ENCODE data around the gene GNRH2. TPM values are rescaled to one million over a fixed set of nuclear protein-coding genes. Genes with fewer than 3 reads are reported as not detected.

The GNRH2 gene
- total RNA-seq, 2 donors from 2014 or later, result 2.5 TPM; not detected in 1

DNA sequence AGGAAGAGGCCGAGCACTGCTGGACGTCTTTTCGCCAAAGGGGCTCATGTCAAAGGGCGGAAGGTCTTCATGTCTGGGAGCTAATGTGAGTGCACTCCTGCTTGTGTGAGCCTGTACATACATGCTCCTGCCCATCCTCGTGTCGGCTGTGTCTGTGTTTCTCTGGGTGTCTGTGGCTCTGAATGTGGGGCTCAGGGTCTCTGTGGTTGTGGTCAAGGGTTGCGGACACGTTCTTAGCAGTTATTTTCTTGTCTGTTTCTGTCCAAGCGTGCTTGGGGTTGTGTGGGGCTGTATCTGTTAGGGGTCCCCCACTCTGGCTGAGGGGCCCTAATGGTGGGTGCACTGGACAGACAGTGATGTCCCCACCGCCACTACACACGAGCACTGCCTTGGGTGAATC, 38.2 kb downstream of the GNRH2 start:
- Mint-ChIP-seq H3K4me3 (peak overlapping the region; percentile 48), H3K36me3 (ENCODE audit: low read depth) (no peaks in the 10 kb centered on the region), H3K27ac (no peak overlapping the region), H3K9me3 (no peaks in the 10 kb centered on the region), H3K27me3 (ENCODE audit: insufficient read depth) (peaks cover 74% of the 10 kb centered on the region), H3K4me1 (no peaks in the 10 kb centered on the region)
- Histone ChIP-seq H3K4me1 (ENCODE audit: control insufficient read depth, insufficient read depth, low read length) (no peaks in the 10 kb centered on the region), H3K36me3 (ENCODE audit: control insufficient read depth, insufficient read depth, low read length) (no peaks in the 10 kb centered on the region), H3K27ac (ENCODE audit: low read depth, low read length) (no peak overlapping the region), H3K27me3 (ENCODE audit: control insufficient read depth, insufficient read depth, low read length, poor library complexity, severe bottlenecking) (peaks cover 67% of the 10 kb centered on the region), H3K4me3 (ENCODE audit: low read length) (no peak overlapping the region), H3K9ac (ENCODE audit: extremely low read depth, low read length, poor library complexity, severe bottlenecking) (no peak overlapping the region), H3K9me3 (ENCODE audit: control insufficient read depth, low read length) (no peaks in the 10 kb centered on the region)
- DNase-seq, result no peak
- WGBS, 2 experiments (ENCODE audit: insufficient coverage in 1 of 2, insufficient read length in 1 of 2), result 93 to 94% methylated on average over 8 to 11 of the region's 11 CpGs
- TF ChIP-seq, protein P1, sequence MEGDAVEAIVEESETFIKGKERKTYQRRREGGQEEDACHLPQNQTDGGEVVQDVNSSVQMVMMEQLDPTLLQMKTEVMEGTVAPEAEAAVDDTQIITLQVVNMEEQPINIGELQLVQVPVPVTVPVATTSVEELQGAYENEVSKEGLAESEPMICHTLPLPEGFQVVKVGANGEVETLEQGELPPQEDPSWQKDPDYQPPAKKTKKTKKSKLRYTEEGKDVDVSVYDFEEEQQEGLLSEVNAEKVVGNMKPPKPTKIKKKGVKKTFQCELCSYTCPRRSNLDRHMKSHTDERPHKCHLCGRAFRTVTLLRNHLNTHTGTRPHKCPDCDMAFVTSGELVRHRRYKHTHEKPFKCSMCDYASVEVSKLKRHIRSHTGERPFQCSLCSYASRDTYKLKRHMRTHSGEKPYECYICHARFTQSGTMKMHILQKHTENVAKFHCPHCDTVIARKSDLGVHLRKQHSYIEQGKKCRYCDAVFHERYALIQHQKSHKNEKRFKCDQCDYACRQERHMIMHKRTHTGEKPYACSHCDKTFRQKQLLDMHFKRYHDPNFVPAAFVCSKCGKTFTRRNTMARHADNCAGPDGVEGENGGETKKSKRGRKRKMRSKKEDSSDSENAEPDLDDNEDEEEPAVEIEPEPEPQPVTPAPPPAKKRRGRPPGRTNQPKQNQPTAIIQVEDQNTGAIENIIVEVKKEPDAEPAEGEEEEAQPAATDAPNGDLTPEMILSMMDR (conservative IDR thresholded peaks at IDR 0.05), result no peak

DNA sequence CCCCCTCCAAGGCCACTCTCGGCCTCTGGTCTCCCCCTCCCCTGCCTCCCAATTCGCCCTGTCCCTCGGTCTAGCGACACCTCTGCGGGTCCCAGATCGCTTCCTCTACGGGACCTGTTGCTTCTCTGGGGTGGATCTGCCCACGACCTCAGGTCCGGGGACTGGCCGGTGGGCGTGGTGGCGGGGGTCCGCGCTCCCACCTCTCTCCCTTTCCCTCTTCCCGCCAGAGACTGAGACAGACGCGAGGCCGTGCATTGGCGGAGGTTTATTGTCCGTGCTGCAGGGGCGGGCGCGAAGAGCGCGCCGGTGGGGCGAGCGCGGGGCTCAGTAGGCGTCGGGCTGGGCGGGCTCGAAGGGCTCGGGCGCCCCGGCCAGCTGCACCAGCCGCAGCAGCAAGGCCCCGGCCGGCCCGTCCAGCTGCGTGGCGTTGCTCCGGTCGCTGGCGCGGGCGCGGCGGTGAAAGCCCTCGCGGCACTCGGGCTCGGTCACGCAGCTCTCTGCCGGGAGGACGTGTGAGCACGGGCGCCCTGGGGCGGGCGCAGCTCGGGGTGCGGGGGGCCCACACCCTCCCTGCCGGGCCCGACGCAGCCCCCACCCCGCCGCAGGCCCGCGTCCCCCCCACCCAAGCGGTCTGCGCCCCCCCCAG, 39.0 kb downstream of the GNRH2 start:
- H3K27me3 ChIP-seq (ENCODE audit: control insufficient read depth, insufficient read depth, low read length, poor library complexity, severe bottlenecking), result peaks cover 67% of the 10 kb centered on the region
- H3K9me3 Mint-ChIP-seq, result no peaks in the 10 kb centered on the region
- no peak overlapping the region for H3K27ac Mint-ChIP-seq
- H3K4me1 ChIP-seq (ENCODE audit: control insufficient read depth, insufficient read depth, low read length), result no peaks in the 10 kb centered on the region
- peak; percentile 65 for DNase-seq
- H3K4me3 ChIP-seq (ENCODE audit: low read length), result no peak overlapping the region
- no peak overlapping the region for H3K9ac ChIP-seq (ENCODE audit: extremely low read depth, low read length, poor library complexity, severe bottlenecking)
- no peaks in the 10 kb centered on the region for H3K4me1 Mint-ChIP-seq
- peaks cover 71% of the 10 kb centered on the region for H3K27me3 Mint-ChIP-seq (ENCODE audit: insufficient read depth)
- H3K36me3 Mint-ChIP-seq (ENCODE audit: low read depth), result no peaks in the 10 kb centered on the region
- no peaks in the 10 kb centered on the region for H3K9me3 ChIP-seq (ENCODE audit: control insufficient read depth, low read length)
- WGBS, 2 experiments (ENCODE audit: insufficient coverage in 1 of 2, insufficient read length in 1 of 2), result 12% methylated on average over 18 to 70 of the region's 71 CpGs
- TF ChIP-seq, protein P1 (conservative IDR thresholded peaks at IDR 0.05), result no peak
- H3K36me3 ChIP-seq (ENCODE audit: control insufficient read depth, insufficient read depth, low read length), result no peaks in the 10 kb centered on the region
- H3K27ac ChIP-seq (ENCODE audit: low read depth, low read length), result no peak overlapping the region
- H3K4me3 Mint-ChIP-seq, result peak overlapping the region; percentile 48

DNA sequence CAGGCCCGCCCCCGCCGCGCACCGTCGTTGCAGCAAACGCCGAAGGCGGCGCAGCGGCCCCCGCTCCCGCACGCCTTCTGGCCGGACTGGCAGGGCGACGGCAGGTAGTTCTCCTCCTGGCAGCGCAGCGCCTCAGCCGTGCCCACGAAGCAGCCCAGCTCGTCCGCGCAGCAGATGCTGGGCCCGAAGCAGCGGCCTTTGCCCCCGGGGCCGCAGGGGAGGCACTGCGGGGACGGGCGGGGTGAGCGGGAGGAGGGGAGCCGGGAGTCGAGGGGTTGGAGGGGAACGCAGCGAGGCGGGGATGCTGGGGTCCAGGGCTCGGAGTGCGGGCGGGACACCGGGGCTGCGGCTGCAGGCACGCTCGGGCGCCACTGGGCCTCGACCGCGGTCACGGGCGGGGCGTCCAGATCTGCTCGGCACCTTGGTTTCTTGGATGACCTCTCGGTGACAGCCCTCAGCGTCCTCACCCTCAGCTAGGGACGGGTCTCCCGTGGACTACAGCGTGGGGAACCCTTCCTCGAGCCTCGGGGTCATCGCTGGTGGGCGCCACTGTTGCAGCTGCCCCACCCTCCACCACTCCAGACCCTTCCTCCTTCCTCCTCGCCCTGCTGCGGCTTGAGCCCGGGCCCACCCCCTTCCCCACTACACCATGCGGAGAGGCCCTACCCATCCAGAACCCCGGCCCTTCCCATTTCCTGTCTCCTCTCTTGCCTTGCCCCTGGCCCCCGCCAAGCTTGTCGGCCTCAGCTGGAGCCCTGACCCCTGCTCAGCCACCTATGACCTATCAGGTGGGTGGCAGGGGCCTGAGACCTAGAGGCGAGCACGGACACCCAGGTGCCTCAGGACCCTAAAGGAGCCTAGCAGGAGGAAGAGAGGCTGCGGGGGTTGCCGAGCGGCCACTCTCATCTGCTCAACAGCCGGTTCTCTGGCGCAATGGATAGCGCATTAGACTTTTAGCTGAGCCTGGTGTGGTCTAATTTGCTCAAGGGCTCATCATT, 39.8 kb downstream of the GNRH2 start:
- peaks cover 64% of the 10 kb centered on the region for H3K27me3 Mint-ChIP-seq (ENCODE audit: insufficient read depth)
- H3K27me3 ChIP-seq (ENCODE audit: control insufficient read depth, insufficient read depth, low read length, poor library complexity, severe bottlenecking), result peaks cover 62% of the 10 kb centered on the region
- no peaks in the 10 kb centered on the region for H3K9me3 ChIP-seq (ENCODE audit: control insufficient read depth, low read length)
- TF ChIP-seq, protein P1 (conservative IDR thresholded peaks at IDR 0.05), result no peak
- no peaks in the 10 kb centered on the region for H3K9me3 Mint-ChIP-seq
- H3K36me3 Mint-ChIP-seq (ENCODE audit: low read depth), result no peaks in the 10 kb centered on the region
- H3K36me3 ChIP-seq (ENCODE audit: control insufficient read depth, insufficient read depth, low read length), result no peaks in the 10 kb centered on the region
- no peak overlapping the region for H3K4me3 ChIP-seq (ENCODE audit: low read length)
- no peak overlapping the region for H3K9ac ChIP-seq (ENCODE audit: extremely low read depth, low read length, poor library complexity, severe bottlenecking)
- peaks cover 3% of the 10 kb centered on the region for H3K4me1 Mint-ChIP-seq
- peak; percentile 72 for DNase-seq
- no peak overlapping the region for H3K27ac ChIP-seq (ENCODE audit: low read depth, low read length)
- peak overlapping the region; percentile 38 for H3K4me3 Mint-ChIP-seq
- 26 to 44% methylated on average over 29 to 76 of the region's 76 CpGs for WGBS, 2 experiments (ENCODE audit: insufficient coverage in 1 of 2, insufficient read length in 1 of 2)
- no peak overlapping the region for H3K27ac Mint-ChIP-seq
- no peaks in the 10 kb centered on the region for H3K4me1 ChIP-seq (ENCODE audit: control insufficient read depth, insufficient read depth, low read length)
